HepG2 (cell line): Measurements from ENCODE around the gene ACYP2. TPM values are rescaled to one million over a fixed set of nuclear protein-coding genes. Genes with fewer than 3 reads are reported as not detected.

Experiments used
- KAT7 ChIP-seq: IDR thresholded peaks from 2 replicates; pipeline ENCODE4 v1.6.1; 2018; ENCODE audit warnings: borderline replicate concordance, missing compliant biosample characterization
- MED8 ChIP-seq: sonication (generic); formaldehyde crosslinking; IDR thresholded peaks from 2 replicates; pipeline ENCODE4 v1.8.1; 2023; ENCODE audit warnings: mild to moderate bottlenecking, missing genetic modification reagents; ENCODE audit not compliant: insufficient replicate concordance
- NFYC ChIP-seq: IDR thresholded peaks from 2 replicates; pipeline ENCODE4 v1.6.1; 2016; ENCODE audit warnings: missing genetic modification reagents, missing compliant biosample characterization
- RFXANK ChIP-seq: IDR thresholded peaks from 2 replicates; pipeline ENCODE4 v1.6.1; 2016
- SP2 ChIP-seq: sonication (generic); formaldehyde crosslinking; IDR thresholded peaks from 2 replicates; pipeline ENCODE4 v1.5.1; 2020; ENCODE audit warnings: mild to moderate bottlenecking, missing genetic modification reagents
- STAT5B ChIP-seq: sonication (generic); formaldehyde crosslinking; IDR thresholded peaks from 2 replicates; pipeline ENCODE4 v1.4.0; 2020; ENCODE audit warnings: missing genetic modification reagents
- ZC3H4 ChIP-seq: sonication (generic); formaldehyde crosslinking; IDR thresholded peaks from 2 replicates; pipeline ENCODE4 v1.4.0; 2020; ENCODE audit warnings: missing genetic modification reagents, borderline replicate concordance
- ZFP36 ChIP-seq: fragments of 150-350 bp; IDR thresholded peaks from 2 replicates; pipeline ENCODE4 v1.6.1; 2018; ENCODE audit warnings: borderline replicate concordance, low read length, low read depth; ENCODE audit not compliant: partially characterized antibody
- ZFP90 ChIP-seq: sonication (generic); formaldehyde crosslinking; IDR thresholded peaks from 2 replicates; pipeline ENCODE4 v1.8.0; 2022; ENCODE audit warnings: missing genetic modification reagents, mild to moderate bottlenecking, inconsistent platforms, borderline replicate concordance
- ZNF7 ChIP-seq: IDR thresholded peaks from 2 replicates; pipeline ENCODE4 v1.6.1; 2016; ENCODE audit warnings: missing biosample characterization, missing genetic modification reagents
- polyA plus RNA-seq, 8 experiments: library from polyadenylated mRNA; depleted of rRNA in 3 of 8; stranded (reverse) in 7 of 8; unstranded in 1 of 8; fragments of >200 nt; fragmentation: Illumina TruSeq in 4 of 8; extraction: Trizol in 4 of 8; gene quantifications; 2 replicates each; pipeline versions ENCODE4 v1.2.1 to v1.2.3, GENCODE V29; 2011 to 2016; ENCODE audit warnings: low read depth in 4 of 8, missing spikeins in 1 of 8, mixed read lengths in 1 of 8; ENCODE audit not compliant: insufficient read depth in 1 of 8
- total RNA-seq, 5 experiments: library from RNA; depleted of rRNA; stranded (reverse); fragments of >200 nt; fragmentation: Illumina TruSeq; extraction: Trizol; gene quantifications; 2 replicates each; pipeline ENCODE4 v1.2.3, GENCODE V29; 2016; ENCODE audit warnings: low read depth in 1 of 5
- TF ChIP-seq, protein P1 (sequence below): IDR thresholded peaks from 2 replicates; pipeline ENCODE4 v1.6.1; 2016; ENCODE audit warnings: mild to moderate bottlenecking
- TF ChIP-seq, protein P2 (sequence below): sonication (generic); formaldehyde crosslinking; IDR thresholded peaks from 2 replicates; pipeline ENCODE4 v1.4.0; 2020; ENCODE audit warnings: mild to moderate bottlenecking, missing genetic modification reagents
- TF ChIP-seq, protein P3 (sequence below): sonication (generic); formaldehyde crosslinking; IDR thresholded peaks from 2 replicates; pipeline ENCODE4 v1.4.0; 2020; ENCODE audit warnings: missing genetic modification reagents, low read depth, mild to moderate bottlenecking, borderline replicate concordance
- TF ChIP-seq, protein P4 (sequence below): sonication (generic); formaldehyde crosslinking; IDR thresholded peaks from 2 replicates; pipeline ENCODE4 v1.5.0; 2020; ENCODE audit warnings: missing genetic modification reagents
- TF ChIP-seq, protein P5 (sequence below): sonication (generic); formaldehyde crosslinking; IDR thresholded peaks from 2 replicates; pipeline ENCODE4 v1.4.0; 2020; ENCODE audit warnings: mild to moderate bottlenecking, missing genetic modification reagents
- TF ChIP-seq, protein P6 (sequence below): sonication (generic); formaldehyde crosslinking; IDR thresholded peaks from 2 replicates; pipeline ENCODE4 v1.4.0; 2020; ENCODE audit warnings: missing genetic modification reagents, mild to moderate bottlenecking, borderline replicate concordance

Gene ACYP2
- total and polyA plus RNA-seq, 2 of the 13 experiments (the other 11 are each of a cell fraction or from before 2014, with no cell fraction given), result 12.3 to 12.7 TPM

DNA sequence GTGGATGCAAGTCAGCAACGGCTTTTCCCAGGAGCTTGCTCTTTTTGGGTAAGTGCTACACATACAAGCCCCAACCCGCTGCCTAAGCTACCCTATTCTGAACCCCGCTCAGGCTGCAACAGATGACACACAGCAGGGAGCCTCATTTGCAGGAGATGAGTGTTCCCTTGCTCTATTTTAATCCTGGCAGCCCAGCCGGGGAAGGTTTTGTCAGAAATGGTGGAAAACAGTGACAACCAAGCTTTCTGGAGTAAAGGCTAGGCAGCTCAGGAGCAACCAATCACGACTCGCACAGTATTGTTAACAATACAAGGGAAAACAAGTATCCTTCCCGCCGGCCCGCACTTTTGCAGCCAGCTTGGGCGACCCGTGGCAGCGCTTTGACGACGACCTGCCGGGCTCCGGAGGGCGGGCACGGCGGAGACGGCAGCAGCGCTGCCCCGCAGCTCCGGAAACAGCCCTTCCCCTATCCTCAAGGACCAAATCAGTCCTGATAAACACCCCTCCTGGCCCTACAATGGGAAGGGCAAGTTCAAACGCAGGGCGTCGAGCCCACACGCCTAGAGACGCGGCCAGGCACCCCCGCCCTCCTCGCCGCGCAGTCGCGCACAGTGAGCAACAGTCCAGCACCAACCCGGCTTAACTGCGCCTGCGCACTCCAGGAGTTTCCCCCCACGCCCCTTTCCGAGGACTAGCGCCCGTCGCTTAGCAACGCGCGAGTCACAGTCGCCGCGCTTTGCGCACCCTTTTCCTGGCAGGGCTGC is 214.9 kb downstream of the ACYP2 start (continued):
- TF ChIP-seq MED8 (CRISPR knock-in tag), result no peak
- TF ChIP-seq SP2 (CRISPR knock-in tag), result 0 out of 2 replicates have a peak, but pooled peaks have one; percentile 22
- TF ChIP-seq ZFP36, result no peak
- TF ChIP-seq KAT7 (CRISPR knock-in tag), result peak; percentile 67; the same call in 1 of the 2 replicates
- TF ChIP-seq, protein P1, sequence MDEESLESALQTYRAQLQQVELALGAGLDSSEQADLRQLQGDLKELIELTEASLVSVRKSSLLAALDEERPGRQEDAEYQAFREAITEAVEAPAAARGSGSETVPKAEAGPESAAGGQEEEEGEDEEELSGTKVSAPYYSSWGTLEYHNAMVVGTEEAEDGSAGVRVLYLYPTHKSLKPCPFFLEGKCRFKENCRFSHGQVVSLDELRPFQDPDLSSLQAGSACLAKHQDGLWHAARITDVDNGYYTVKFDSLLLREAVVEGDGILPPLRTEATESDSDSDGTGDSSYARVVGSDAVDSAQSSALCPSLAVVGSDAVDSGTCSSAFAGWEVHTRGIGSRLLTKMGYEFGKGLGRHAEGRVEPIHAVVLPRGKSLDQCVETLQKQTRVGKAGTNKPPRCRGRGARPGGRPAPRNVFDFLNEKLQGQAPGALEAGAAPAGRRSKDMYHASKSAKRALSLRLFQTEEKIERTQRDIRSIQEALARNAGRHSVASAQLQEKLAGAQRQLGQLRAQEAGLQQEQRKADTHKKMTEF (CRISPR knock-in tag), result peak; percentile 91
- TF ChIP-seq ZFP90 (CRISPR knock-in tag), result peak; percentile 77; the same call in 1 of the 2 replicates
- TF ChIP-seq, protein P2, sequence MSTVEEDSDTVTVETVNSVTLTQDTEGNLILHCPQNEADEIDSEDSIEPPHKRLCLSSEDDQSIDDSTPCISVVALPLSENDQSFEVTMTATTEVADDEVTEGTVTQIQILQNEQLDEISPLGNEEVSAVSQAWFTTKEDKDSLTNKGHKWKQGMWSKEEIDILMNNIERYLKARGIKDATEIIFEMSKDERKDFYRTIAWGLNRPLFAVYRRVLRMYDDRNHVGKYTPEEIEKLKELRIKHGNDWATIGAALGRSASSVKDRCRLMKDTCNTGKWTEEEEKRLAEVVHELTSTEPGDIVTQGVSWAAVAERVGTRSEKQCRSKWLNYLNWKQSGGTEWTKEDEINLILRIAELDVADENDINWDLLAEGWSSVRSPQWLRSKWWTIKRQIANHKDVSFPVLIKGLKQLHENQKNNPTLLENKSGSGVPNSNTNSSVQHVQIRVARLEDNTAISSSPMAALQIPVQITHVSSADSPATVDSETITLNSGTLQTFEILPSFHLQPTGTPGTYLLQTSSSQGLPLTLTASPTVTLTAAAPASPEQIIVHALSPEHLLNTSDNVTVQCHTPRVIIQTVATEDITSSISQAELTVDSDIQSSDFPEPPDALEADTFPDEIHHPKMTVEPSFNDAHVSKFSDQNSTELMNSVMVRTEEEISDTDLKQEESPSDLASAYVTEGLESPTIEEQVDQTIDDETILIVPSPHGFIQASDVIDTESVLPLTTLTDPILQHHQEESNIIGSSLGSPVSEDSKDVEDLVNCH (CRISPR knock-in tag), result peak; percentile 88; the same call in 1 of the 2 replicates
- TF ChIP-seq ZNF7 (CRISPR knock-in tag), result no peak
- TF ChIP-seq, protein P3, sequence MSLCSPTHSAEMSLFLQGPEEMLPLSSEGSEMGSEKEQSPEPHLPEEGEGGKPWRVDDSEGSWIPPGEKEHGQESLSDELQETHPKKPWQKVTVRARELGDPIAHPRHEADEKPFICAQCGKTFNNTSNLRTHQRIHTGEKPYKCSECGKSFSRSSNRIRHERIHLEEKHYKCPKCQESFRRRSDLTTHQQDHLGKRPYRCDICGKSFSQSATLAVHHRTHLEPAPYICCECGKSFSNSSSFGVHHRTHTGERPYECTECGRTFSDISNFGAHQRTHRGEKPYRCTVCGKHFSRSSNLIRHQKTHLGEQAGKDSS, result peak; percentile 91; the same call in 1 of the 2 replicates
- TF ChIP-seq, protein P4, sequence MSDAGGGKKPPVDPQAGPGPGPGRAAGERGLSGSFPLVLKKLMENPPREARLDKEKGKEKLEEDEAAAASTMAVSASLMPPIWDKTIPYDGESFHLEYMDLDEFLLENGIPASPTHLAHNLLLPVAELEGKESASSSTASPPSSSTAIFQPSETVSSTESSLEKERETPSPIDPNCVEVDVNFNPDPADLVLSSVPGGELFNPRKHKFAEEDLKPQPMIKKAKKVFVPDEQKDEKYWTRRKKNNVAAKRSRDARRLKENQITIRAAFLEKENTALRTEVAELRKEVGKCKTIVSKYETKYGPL, result peak; percentile 83; the same call in 1 of the 2 replicates
- TF ChIP-seq ZC3H4 (CRISPR knock-in tag), result no peak
- TF ChIP-seq, protein P5, sequence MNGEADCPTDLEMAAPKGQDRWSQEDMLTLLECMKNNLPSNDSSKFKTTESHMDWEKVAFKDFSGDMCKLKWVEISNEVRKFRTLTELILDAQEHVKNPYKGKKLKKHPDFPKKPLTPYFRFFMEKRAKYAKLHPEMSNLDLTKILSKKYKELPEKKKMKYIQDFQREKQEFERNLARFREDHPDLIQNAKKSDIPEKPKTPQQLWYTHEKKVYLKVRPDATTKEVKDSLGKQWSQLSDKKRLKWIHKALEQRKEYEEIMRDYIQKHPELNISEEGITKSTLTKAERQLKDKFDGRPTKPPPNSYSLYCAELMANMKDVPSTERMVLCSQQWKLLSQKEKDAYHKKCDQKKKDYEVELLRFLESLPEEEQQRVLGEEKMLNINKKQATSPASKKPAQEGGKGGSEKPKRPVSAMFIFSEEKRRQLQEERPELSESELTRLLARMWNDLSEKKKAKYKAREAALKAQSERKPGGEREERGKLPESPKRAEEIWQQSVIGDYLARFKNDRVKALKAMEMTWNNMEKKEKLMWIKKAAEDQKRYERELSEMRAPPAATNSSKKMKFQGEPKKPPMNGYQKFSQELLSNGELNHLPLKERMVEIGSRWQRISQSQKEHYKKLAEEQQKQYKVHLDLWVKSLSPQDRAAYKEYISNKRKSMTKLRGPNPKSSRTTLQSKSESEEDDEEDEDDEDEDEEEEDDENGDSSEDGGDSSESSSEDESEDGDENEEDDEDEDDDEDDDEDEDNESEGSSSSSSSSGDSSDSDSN (CRISPR knock-in tag), result peak; percentile 83
- TF ChIP-seq STAT5B (CRISPR knock-in tag), result no peak
- TF ChIP-seq, protein P6, sequence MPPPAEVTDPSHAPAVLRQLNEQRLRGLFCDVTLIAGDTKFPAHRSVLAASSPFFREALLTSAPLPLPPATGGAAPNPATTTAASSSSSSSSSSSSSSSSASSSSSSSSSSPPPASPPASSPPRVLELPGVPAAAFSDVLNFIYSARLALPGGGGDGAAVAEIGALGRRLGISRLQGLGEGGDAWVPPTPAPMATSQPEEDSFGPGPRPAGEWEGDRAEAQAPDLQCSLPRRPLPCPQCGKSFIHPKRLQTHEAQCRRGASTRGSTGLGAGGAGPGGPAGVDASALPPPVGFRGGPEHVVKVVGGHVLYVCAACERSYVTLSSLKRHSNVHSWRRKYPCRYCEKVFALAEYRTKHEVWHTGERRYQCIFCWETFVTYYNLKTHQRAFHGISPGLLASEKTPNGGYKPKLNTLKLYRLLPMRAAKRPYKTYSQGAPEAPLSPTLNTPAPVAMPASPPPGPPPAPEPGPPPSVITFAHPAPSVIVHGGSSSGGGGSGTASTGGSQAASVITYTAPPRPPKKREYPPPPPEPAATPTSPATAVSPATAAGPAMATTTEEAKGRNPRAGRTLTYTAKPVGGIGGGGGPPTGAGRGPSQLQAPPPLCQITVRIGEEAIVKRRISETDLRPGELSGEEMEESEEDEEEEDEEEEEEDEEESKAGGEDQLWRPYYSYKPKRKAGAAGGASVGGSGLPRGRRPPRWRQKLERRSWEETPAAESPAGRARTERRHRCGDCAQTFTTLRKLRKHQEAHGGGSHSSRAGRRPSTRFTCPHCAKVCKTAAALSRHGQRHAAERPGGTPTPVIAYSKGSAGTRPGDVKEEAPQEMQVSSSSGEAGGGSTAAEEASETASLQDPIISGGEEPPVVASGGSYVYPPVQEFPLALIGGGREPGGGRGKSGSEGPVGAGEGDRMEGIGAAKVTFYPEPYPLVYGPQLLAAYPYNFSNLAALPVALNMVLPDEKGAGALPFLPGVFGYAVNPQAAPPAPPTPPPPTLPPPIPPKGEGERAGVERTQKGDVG (CRISPR knock-in tag), result peak; percentile 96; the same call in 1 of the 2 replicates
- TF ChIP-seq RFXANK (CRISPR knock-in tag), result peak; percentile 88; the same call in 1 of the 2 replicates
- TF ChIP-seq NFYC (CRISPR knock-in tag), result 0 out of 2 replicates have a peak, but pooled peaks have one; percentile 46
